OCI-LY3 (cell line): ENCODE measurements around the gene RASD1.

ENCODE experiments used
- EZH2phosphoT487 ChIP-seq: fragments of 200-600 bp; shearing (Covaris generic); IDR thresholded peaks from 2 replicates; pipeline ENCODE4 v1.6.1; 2018; ENCODE audit warnings: antibody characterized with exemption, mixed run types, low read depth
- TF ChIP-seq, protein P1 (sequence below): fragments of 200-600, 300-600 bp; sonication (generic); IDR thresholded peaks from 2 replicates; pipeline ENCODE4 v1.5.1; 2014; ENCODE audit warnings: antibody characterized with exemption, low read length, low read depth

DNA sequence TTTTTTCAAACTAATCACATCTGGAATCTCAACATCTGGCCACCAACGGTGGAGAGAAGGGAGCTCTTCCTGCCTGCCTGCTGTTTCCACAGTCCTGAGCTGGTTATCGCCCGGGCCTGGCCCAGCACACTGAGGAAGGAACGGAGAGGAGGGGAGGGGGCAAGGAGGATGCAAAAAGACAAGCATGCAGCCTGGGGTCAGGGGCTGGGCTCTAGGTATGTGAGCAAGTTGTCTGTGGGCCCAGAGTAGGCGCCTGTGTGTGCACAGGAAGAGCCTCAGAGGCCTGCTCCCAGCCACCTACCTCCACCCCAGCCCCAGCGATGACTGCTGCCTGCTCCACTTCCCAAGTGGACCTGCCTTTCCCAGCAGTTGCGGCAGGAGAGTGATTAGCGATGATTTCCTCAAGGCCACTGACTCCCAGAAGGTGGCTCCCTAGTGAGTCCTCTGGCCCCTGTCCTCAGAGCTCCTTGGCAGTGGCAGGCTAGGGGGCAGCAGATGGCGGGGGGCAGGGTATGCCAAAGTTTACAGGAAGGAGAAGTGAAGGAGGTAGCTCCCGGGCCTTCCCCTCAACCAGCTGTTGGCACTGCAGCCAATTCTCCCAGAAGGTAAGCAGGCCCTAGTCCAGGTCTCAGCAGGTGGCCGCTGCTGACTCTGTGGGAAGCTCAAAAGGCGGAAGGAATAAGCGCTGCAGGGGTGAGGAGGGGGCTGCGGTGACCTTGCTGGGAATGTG is 27.0 kb upstream of the RASD1 start:
- TF ChIP-seq, protein P1, sequence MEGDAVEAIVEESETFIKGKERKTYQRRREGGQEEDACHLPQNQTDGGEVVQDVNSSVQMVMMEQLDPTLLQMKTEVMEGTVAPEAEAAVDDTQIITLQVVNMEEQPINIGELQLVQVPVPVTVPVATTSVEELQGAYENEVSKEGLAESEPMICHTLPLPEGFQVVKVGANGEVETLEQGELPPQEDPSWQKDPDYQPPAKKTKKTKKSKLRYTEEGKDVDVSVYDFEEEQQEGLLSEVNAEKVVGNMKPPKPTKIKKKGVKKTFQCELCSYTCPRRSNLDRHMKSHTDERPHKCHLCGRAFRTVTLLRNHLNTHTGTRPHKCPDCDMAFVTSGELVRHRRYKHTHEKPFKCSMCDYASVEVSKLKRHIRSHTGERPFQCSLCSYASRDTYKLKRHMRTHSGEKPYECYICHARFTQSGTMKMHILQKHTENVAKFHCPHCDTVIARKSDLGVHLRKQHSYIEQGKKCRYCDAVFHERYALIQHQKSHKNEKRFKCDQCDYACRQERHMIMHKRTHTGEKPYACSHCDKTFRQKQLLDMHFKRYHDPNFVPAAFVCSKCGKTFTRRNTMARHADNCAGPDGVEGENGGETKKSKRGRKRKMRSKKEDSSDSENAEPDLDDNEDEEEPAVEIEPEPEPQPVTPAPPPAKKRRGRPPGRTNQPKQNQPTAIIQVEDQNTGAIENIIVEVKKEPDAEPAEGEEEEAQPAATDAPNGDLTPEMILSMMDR: no peak
- no peak for TF ChIP-seq EZH2phosphoT487
